Left ventricle myocardium inferior (tissue), 1 donor: ENCODE measurements around the gene SOX13. TPM values are rescaled to one million over a fixed set of nuclear protein-coding genes. Genes with fewer than 3 reads are reported as not detected.
A peak's percentile ranks its signal among the peaks of the same experiment; 100 is the strongest.

Source experiments
- DNase-seq: peaks from one replicate; pipeline ENCODE4 v3.0.0-alpha.2; 2020
- H3K27ac ChIP-seq: fragments of 200-600 bp; replicated peaks from 2 replicates; pipeline ENCODE4 v1.8.0; 2021
- H3K27me3 ChIP-seq: fragments of 200-600 bp; 2 replicates; pipeline ENCODE4 v1.8.0; 2021; ENCODE audit warnings: low read depth
- H3K36me3 ChIP-seq: fragments of 200-600 bp; 2 replicates; pipeline ENCODE4 v1.8.0; 2021
- H3K4me1 ChIP-seq: fragments of 200-600 bp; 2 replicates; pipeline ENCODE4 v1.8.0; 2021
- H3K4me3 ChIP-seq: fragments of 200-600 bp; 2 replicates; pipeline ENCODE4 v1.8.0; 2021; ENCODE audit warnings: mild to moderate bottlenecking, moderate library complexity
- H3K9me3 ChIP-seq: fragments of 200-600 bp; replicated peaks from 2 replicates; pipeline ENCODE4 v1.8.0; 2021
- CTCF ChIP-seq: fragments of 200-600 bp; IDR thresholded peaks from 2 replicates; pipeline ENCODE4 v1.8.0; 2021; ENCODE audit warnings: antibody characterized with exemption, mild to moderate bottlenecking, borderline replicate concordance
- intact Hi-C: fragments of 100-400 bp; cut with micrococcal nuclease; formaldehyde crosslinking; loops from one replicate; pipeline ENCODE4 v1.11.0; 2022
- total RNA-seq: library from RNA; stranded (reverse); fragmentation: NEBNext Ultra II Directional; extraction: Animal tissue kit (Norgen Biotek cat#: 25700); gene quantifications from one replicate; pipeline ENCODE4 v1.2.1, GENCODE V29; 2021
- donor health status: DM: no; HTN: yes; CAD: no; lungs with severe emphysema.

Gene SOX13
- total RNA-seq, 1 donor from 2014 or later = 13.1 TPM

- peaks cover 45% of the 10 kb centered on the region for H3K36me3 ChIP-seq
- intact Hi-C loops = no loop called here
- H3K27me3 ChIP-seq = no peaks in the 10 kb centered on the region
- no peak for TF ChIP-seq CTCF
- no peak overlapping the region for H3K4me3 ChIP-seq
- no peak for DNase-seq
- no peaks in the 10 kb centered on the region for H3K9me3 ChIP-seq
- H3K4me1 ChIP-seq = peaks cover 6% of the 10 kb centered on the region
- H3K27ac ChIP-seq = no peak overlapping the region
Measured at GRCh38 chr1:204116539-204116938, 43.6 kb downstream of the SOX13 start.

- TF ChIP-seq CTCF = no peak
- no peak overlapping the region for H3K4me3 ChIP-seq
- H3K4me1 ChIP-seq = peaks cover 11% of the 10 kb centered on the region
- peaks cover 83% of the 10 kb centered on the region for H3K36me3 ChIP-seq
- DNase-seq = no peak
- no peak overlapping the region for H3K27ac ChIP-seq
- H3K27me3 ChIP-seq = no peaks in the 10 kb centered on the region
- intact Hi-C loops = no loop called here
- no peaks in the 10 kb centered on the region for H3K9me3 ChIP-seq
Measured at GRCh38 chr1:204121840-204122555, 49.1 kb downstream of the SOX13 start.

- Histone ChIP-seq H3K4me3 (no peak overlapping the region), H3K36me3 (peaks cover 69% of the 10 kb centered on the region), H3K27me3 (no peaks in the 10 kb centered on the region), H3K4me1 (peaks cover 22% of the 10 kb centered on the region), H3K27ac (no peak overlapping the region), H3K9me3 (no peaks in the 10 kb centered on the region)
- peak; percentile 39 for TF ChIP-seq CTCF
- intact Hi-C loops = no loop called here
- DNase-seq = no peak
Measured at GRCh38 chr1:204123376-204123775, 50.5 kb downstream of the SOX13 start.

- no peak overlapping the region for H3K27ac ChIP-seq
- no peaks in the 10 kb centered on the region for H3K9me3 ChIP-seq
- H3K4me3 ChIP-seq = no peak overlapping the region
- intact Hi-C loops = no loop called here
- peaks cover 35% of the 10 kb centered on the region for H3K4me1 ChIP-seq
- H3K36me3 ChIP-seq = peaks cover 66% of the 10 kb centered on the region
- no peak for DNase-seq
- H3K27me3 ChIP-seq = no peaks in the 10 kb centered on the region
- TF ChIP-seq CTCF = no peak
Measured at GRCh38 chr1:204124639-204125038, 51.7 kb downstream of the SOX13 start.

- TF ChIP-seq CTCF = no peak
- DNase-seq = no peak
- H3K36me3 ChIP-seq = peaks cover 55% of the 10 kb centered on the region
- H3K4me3 ChIP-seq = no peak overlapping the region
- no peaks in the 10 kb centered on the region for H3K27me3 ChIP-seq
- H3K27ac ChIP-seq = peak overlapping the region; percentile 72
- H3K4me1 ChIP-seq = peaks cover 39% of the 10 kb centered on the region
- H3K9me3 ChIP-seq = no peaks in the 10 kb centered on the region
- intact Hi-C loops = no loop called here
Measured at GRCh38 chr1:204125759-204126351, 52.9 kb downstream of the SOX13 start.
